ENCODE results near the gene UBR4. TPM values are rescaled to one million over a fixed set of nuclear protein-coding genes. Genes with fewer than 3 reads are reported as not detected.

UBR4 gene
- total RNA-seq, 1 experiment from 2014 or later: 107 TPM

GRCh38 chr1:19120070-19120469, 90.0 kb downstream of the UBR4 start:
- H3K9me3 ChIP-seq (ENCODE audit: control insufficient read depth in 1 of 2, insufficient read depth in 1 of 2, low read depth in 1 of 2, low read length in 2 of 2): no peaks in the 10 kb centered on the region
- H3K27ac ChIP-seq (ENCODE audit: low read depth, low read length): no peak overlapping the region
- no peak overlapping the region for H3K9ac ChIP-seq (ENCODE audit: low read length)
- ChIA-PET RAD21 (ENCODE audit: low non-redundant PET in 1 of 2, low total read pairs in 2 of 2, uncharacterized antibody in 2 of 2, unreplicated experiment in 2 of 2) (no interaction called here), POLR2A (no interaction called here), CTCF (interaction anchor here (1.4 kb wide), 1 partner anchor 213 kb away, joined by 3 read pairs; no protein-coding TSS in a partner anchor)
- H3K27me3 ChIP-seq (ENCODE audit: insufficient read depth, low read length): no peaks in the 10 kb centered on the region
- H3K4me3 ChIP-seq (replicated peaks in 1 of 2; ENCODE audit: low read depth in 1 of 2, low read length in 2 of 2): no peak overlapping the region
- H3K9me2 ChIP-seq (ENCODE audit: insufficient read depth): no peaks in the 10 kb centered on the region
- H3K4me2 ChIP-seq (ENCODE audit: low read length): no peak overlapping the region
- no peak for TF ChIP-seq MAX (IDR thresholded peaks at IDR 0.05)
- TF ChIP-seq POLR2A (IDR thresholded peaks at IDR 0.05; ENCODE audit: borderline replicate concordance, extremely low read depth, insufficient read depth, insufficient read length): no peak
- TF ChIP-seq CEBPB (IDR thresholded peaks at IDR 0.05; ENCODE audit: low read depth): no peak
- TF ChIP-seq, protein P1, sequence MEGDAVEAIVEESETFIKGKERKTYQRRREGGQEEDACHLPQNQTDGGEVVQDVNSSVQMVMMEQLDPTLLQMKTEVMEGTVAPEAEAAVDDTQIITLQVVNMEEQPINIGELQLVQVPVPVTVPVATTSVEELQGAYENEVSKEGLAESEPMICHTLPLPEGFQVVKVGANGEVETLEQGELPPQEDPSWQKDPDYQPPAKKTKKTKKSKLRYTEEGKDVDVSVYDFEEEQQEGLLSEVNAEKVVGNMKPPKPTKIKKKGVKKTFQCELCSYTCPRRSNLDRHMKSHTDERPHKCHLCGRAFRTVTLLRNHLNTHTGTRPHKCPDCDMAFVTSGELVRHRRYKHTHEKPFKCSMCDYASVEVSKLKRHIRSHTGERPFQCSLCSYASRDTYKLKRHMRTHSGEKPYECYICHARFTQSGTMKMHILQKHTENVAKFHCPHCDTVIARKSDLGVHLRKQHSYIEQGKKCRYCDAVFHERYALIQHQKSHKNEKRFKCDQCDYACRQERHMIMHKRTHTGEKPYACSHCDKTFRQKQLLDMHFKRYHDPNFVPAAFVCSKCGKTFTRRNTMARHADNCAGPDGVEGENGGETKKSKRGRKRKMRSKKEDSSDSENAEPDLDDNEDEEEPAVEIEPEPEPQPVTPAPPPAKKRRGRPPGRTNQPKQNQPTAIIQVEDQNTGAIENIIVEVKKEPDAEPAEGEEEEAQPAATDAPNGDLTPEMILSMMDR (IDR thresholded peaks at IDR 0.05 in 2 of 3, conservative IDR thresholded peaks at IDR 0.05 in 1 of 3; ENCODE audit: borderline replicate concordance in 1 of 3, insufficient read depth in 1 of 3, low read depth in 2 of 3, low read length in 2 of 3): no peak
- no peak for TF ChIP-seq TCF7L2 (IDR thresholded peaks at IDR 0.05; ENCODE audit: borderline replicate concordance, extremely low read depth, insufficient read depth, insufficient read length)
- TF ChIP-seq EGR1 (IDR thresholded peaks at IDR 0.05; ENCODE audit: low read depth): no peak
- no peak for TF ChIP-seq SP1 (IDR thresholded peaks at IDR 0.05; ENCODE audit: low read depth)
- no peak for TF ChIP-seq REST (IDR thresholded peaks at IDR 0.05; ENCODE audit: low read depth)
- H4K20me1 ChIP-seq (ENCODE audit: insufficient read depth): no peaks in the 10 kb centered on the region
- no TSS peak for BruUV-seq (replicated peaks)
- no peaks in the 10 kb centered on the region for H3K4me1 ChIP-seq (ENCODE audit: control insufficient read depth in 1 of 2, insufficient read depth in 2 of 2, low read length in 2 of 2)
- H3K36me3 ChIP-seq (ENCODE audit: control insufficient read depth in 1 of 2, insufficient read depth in 2 of 2, low read length in 2 of 2): peaks cover 86 to 92% of the 10 kb centered on the region in 2 experiments
- no peaks in the 10 kb centered on the region for H3K79me2 ChIP-seq (ENCODE audit: insufficient read depth, low read length)
- intact Hi-C loops (cut with micrococcal nuclease): no loop called here
- ATAC-seq (no peak), DNase-seq (ENCODE audit: low read depth, low spot score) (no peak)
- H2AFZ ChIP-seq (ENCODE audit: low read depth, low read length, poor library complexity, severe bottlenecking): no peak overlapping the region

Measured in HCT116 (cell line).